Bronchial epithelial cell (primary cell): ENCODE data around the gene ZFP62. TPM values are rescaled to one million over a fixed set of nuclear protein-coding genes. Genes with fewer than 3 reads are reported as not detected.
A peak's percentile ranks its signal among the peaks of the same experiment; 100 is the strongest.

ENCODE experiments used
- DNase-seq: peaks from one replicate; pipeline ENCODE4 v3.0.0-alpha.2; 2010; ENCODE audit warnings: low read depth
- FAIRE-seq: peaks from 2 replicates; lab custom pipeline; 2011; peaks lifted over from hg19 to GRCh38; lab: Jason Lieb, UNC
- H3K27me3 ChIP-seq: 2 replicates; pipeline ENCODE4 v1.5.1; 2011; ENCODE audit warnings: low read length; ENCODE audit not compliant: control insufficient read depth, insufficient read depth
- H3K36me3 ChIP-seq: 2 replicates; pipeline ENCODE4 v1.5.1; 2011; ENCODE audit warnings: low read length; ENCODE audit not compliant: control insufficient read depth, insufficient read depth
- H3K4me3 ChIP-seq: 2 replicates; pipeline ENCODE4 v1.5.1; 2011; ENCODE audit warnings: mild to moderate bottlenecking, low read depth, low read length, control low read depth
- CTCF ChIP-seq: IDR thresholded peaks from 2 replicates; pipeline ENCODE4 v1.5.1; 2011; ENCODE audit warnings: mild to moderate bottlenecking, moderate library complexity, low read length, control low read depth, inconsistent platforms; ENCODE audit not compliant: insufficient read depth, severe bottlenecking
- total RNA-seq: library from RNA; depleted of rRNA; stranded (reverse); fragments of >200 nt; gene quantifications from 2 replicates; pipeline ENCODE4 v1.2.1, GENCODE V29; 2014

ZFP62 gene
- total RNA-seq, 1 donor from 2014 or later, result 21.3 TPM

- H3K27me3 ChIP-seq, result no peaks in the 10 kb centered on the region
- H3K4me3 ChIP-seq, result no peak overlapping the region
- TF ChIP-seq CTCF, result no peak
- no peaks in the 10 kb centered on the region for H3K36me3 ChIP-seq
- FAIRE-seq, result no peak
- DNase-seq, result no peak
Observed at GRCh38 chr5:180875860-180876426, 14.9 kb upstream of the ZFP62 start.

- TF ChIP-seq CTCF, result no peak
- DNase-seq (no peak), FAIRE-seq (peak; percentile 58)
- no peaks in the 10 kb centered on the region for H3K36me3 ChIP-seq
- no peaks in the 10 kb centered on the region for H3K27me3 ChIP-seq
- no peak overlapping the region for H3K4me3 ChIP-seq
Observed at GRCh38 chr5:180874804-180875582, 13.9 kb upstream of the ZFP62 start.

- FAIRE-seq, result no peak
- Histone ChIP-seq H3K27me3 (no peaks in the 10 kb centered on the region), H3K4me3 (no peak overlapping the region), H3K36me3 (no peaks in the 10 kb centered on the region)
- no peak for TF ChIP-seq CTCF
- no peak for DNase-seq
Observed at GRCh38 chr5:180873615-180874520, 12.8 kb upstream of the ZFP62 start.

GRCh38 chr5:180872419-180872818 is 11.3 kb upstream of the ZFP62 start:
- no peak for TF ChIP-seq CTCF
- FAIRE-seq (no peak), DNase-seq (no peak)
- Histone ChIP-seq H3K4me3 (no peak overlapping the region), H3K36me3 (no peaks in the 10 kb centered on the region), H3K27me3 (no peaks in the 10 kb centered on the region)

- FAIRE-seq (no peak), DNase-seq (no peak)
- no peak overlapping the region for H3K4me3 ChIP-seq
- no peaks in the 10 kb centered on the region for H3K36me3 ChIP-seq
- TF ChIP-seq CTCF, result no peak
- no peaks in the 10 kb centered on the region for H3K27me3 ChIP-seq
Observed at GRCh38 chr5:180870276-180871068, 9.4 kb upstream of the ZFP62 start.
